ENCODE data around the gene HOXD13.

The HOXD13 gene

GRCh38 chr2:176091329-176092258, 927 bp upstream of the HOXD13 start:
- no peak overlapping the region for H3K4me3 ChIP-seq (ENCODE audit: low read length)
- peaks cover 70% of the 10 kb centered on the region for H3K27me3 ChIP-seq (ENCODE audit: insufficient read depth, low read length, poor library complexity)
- H3K9ac ChIP-seq (ENCODE audit: low read length): no peak overlapping the region
- H2BK120ac ChIP-seq (ENCODE audit: low read depth, low read length): no peak overlapping the region
- no peak overlapping the region for H3K4me2 ChIP-seq (ENCODE audit: low read length)
- no peak overlapping the region for H4K5ac ChIP-seq (ENCODE audit: low read length)
- no peak overlapping the region for H3K27ac ChIP-seq (ENCODE audit: low read depth, low read length)
- H2BK15ac ChIP-seq (replicated peaks; ENCODE audit: low read depth): no peak overlapping the region
- peak; percentile 37 for DNase-seq
- H3K23ac ChIP-seq (ENCODE audit: low read length): no peak overlapping the region
- H2BK5ac ChIP-seq (ENCODE audit: low read length): no peak overlapping the region
- H3K36me3 ChIP-seq (ENCODE audit: control insufficient read depth, insufficient read depth, low read length): no peaks in the 10 kb centered on the region
- peaks cover 6% of the 10 kb centered on the region for H3K4me1 ChIP-seq (ENCODE audit: control insufficient read depth, low read depth, low read length)
- H3K79me2 ChIP-seq (ENCODE audit: control insufficient read depth, insufficient read depth, low read length): no peaks in the 10 kb centered on the region
- no peaks in the 10 kb centered on the region for H3K79me1 ChIP-seq (ENCODE audit: low read length)
- H3K18ac ChIP-seq (ENCODE audit: low read length): no peak overlapping the region
- H3K56ac ChIP-seq (ENCODE audit: low read length): no peak overlapping the region
- WGBS (ENCODE audit: extremely low coverage, insufficient coverage, low lambda C conversion rate): no CpG with 5 or more reads among the region's 31 CpGs
- H3K4ac ChIP-seq (ENCODE audit: low read depth, low read length): no peak overlapping the region
- no peak overlapping the region for H2AK5ac ChIP-seq (ENCODE audit: low read length)
- H4K8ac ChIP-seq (ENCODE audit: low read depth, low read length): no peak overlapping the region

DNA sequence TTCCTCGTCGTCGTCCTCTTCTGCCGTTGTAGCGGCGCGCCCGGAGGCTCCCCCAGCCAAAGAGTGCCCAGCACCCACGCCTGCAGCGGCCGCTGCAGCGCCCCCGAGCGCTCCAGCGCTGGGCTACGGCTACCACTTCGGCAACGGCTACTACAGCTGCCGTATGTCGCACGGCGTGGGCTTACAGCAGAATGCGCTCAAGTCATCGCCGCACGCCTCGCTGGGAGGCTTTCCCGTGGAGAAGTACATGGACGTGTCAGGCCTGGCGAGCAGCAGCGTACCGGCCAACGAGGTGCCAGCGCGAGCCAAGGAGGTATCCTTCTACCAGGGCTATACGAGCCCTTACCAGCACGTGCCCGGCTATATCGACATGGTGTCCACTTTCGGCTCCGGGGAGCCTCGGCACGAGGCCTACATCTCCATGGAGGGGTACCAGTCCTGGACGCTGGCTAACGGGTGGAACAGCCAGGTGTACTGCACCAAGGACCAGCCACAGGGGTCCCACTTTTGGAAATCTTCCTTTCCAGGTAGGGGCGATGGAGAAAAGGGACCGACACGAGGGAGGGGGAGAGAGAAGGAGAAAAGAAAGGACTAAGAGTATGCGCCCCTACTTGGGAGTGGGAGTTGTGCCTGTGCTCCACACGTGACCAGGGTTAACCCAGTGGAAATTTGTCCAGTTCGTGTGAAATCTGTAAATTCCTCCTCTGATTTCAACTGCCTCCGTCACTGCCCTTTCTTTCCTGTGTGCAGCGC, 800 bp downstream of the HOXD13 start:
- WGBS (ENCODE audit: extremely low coverage, insufficient coverage, low lambda C conversion rate): no CpG with 5 or more reads among the region's 53 CpGs
- no peak overlapping the region for H2BK5ac ChIP-seq (ENCODE audit: low read length)
- peaks cover 64% of the 10 kb centered on the region for H3K27me3 ChIP-seq (ENCODE audit: insufficient read depth, low read length, poor library complexity)
- H2AK5ac ChIP-seq (ENCODE audit: low read length): no peak overlapping the region
- peaks cover 7% of the 10 kb centered on the region for H3K4me1 ChIP-seq (ENCODE audit: control insufficient read depth, low read depth, low read length)
- H3K79me1 ChIP-seq (ENCODE audit: low read length): no peaks in the 10 kb centered on the region
- H3K4ac ChIP-seq (ENCODE audit: low read depth, low read length): no peak overlapping the region
- peak overlapping the region; percentile 54 for H3K23ac ChIP-seq (ENCODE audit: low read length)
- H3K9ac ChIP-seq (ENCODE audit: low read length): peak overlapping the region; percentile 24
- peak overlapping the region; percentile 60 for H3K4me2 ChIP-seq (ENCODE audit: low read length)
- peak overlapping the region; percentile 56 for H3K56ac ChIP-seq (ENCODE audit: low read length)
- no peak overlapping the region for H2BK120ac ChIP-seq (ENCODE audit: low read depth, low read length)
- peak; percentile 48 for DNase-seq
- no peak overlapping the region for H4K5ac ChIP-seq (ENCODE audit: low read length)
- H4K8ac ChIP-seq (ENCODE audit: low read depth, low read length): no peak overlapping the region
- no peaks in the 10 kb centered on the region for H3K79me2 ChIP-seq (ENCODE audit: control insufficient read depth, insufficient read depth, low read length)
- H3K18ac ChIP-seq (ENCODE audit: low read length): no peak overlapping the region
- H3K27ac ChIP-seq (ENCODE audit: low read depth, low read length): no peak overlapping the region
- H3K36me3 ChIP-seq (ENCODE audit: control insufficient read depth, insufficient read depth, low read length): no peaks in the 10 kb centered on the region
- H3K4me3 ChIP-seq (ENCODE audit: low read length): no peak overlapping the region
- H2BK15ac ChIP-seq (replicated peaks; ENCODE audit: low read depth): no peak overlapping the region

- Histone ChIP-seq H3K27me3 (ENCODE audit: insufficient read depth, low read length, poor library complexity) (peaks cover 66% of the 10 kb centered on the region), H2AK5ac (ENCODE audit: low read length) (no peak overlapping the region), H3K79me1 (ENCODE audit: low read length) (no peaks in the 10 kb centered on the region), H2BK5ac (ENCODE audit: low read length) (no peak overlapping the region), H3K4ac (ENCODE audit: low read depth, low read length) (no peak overlapping the region), H3K4me3 (ENCODE audit: low read length) (no peak overlapping the region), H2BK120ac (ENCODE audit: low read depth, low read length) (no peak overlapping the region), H3K18ac (ENCODE audit: low read length) (no peak overlapping the region), H3K79me2 (ENCODE audit: control insufficient read depth, insufficient read depth, low read length) (no peaks in the 10 kb centered on the region), H4K8ac (ENCODE audit: low read depth, low read length) (no peak overlapping the region), H3K27ac (ENCODE audit: low read depth, low read length) (no peak overlapping the region), H3K56ac (ENCODE audit: low read length) (no peak overlapping the region), H3K4me1 (ENCODE audit: control insufficient read depth, low read depth, low read length) (peaks cover 7% of the 10 kb centered on the region), H4K5ac (ENCODE audit: low read length) (no peak overlapping the region), H3K36me3 (ENCODE audit: control insufficient read depth, insufficient read depth, low read length) (no peaks in the 10 kb centered on the region), H3K4me2 (ENCODE audit: low read length) (no peak overlapping the region), H3K23ac (ENCODE audit: low read length) (peak overlapping the region; percentile 18), H2BK15ac (replicated peaks; ENCODE audit: low read depth) (no peak overlapping the region), H3K9ac (ENCODE audit: low read length) (no peak overlapping the region)
- no CpG with 5 or more reads among the region's 8 CpGs for WGBS (ENCODE audit: extremely low coverage, insufficient coverage, low lambda C conversion rate)
- DNase-seq: no peak
Measured at GRCh38 chr2:176093898-176094249, 1.4 kb downstream of the HOXD13 start.

DNA sequence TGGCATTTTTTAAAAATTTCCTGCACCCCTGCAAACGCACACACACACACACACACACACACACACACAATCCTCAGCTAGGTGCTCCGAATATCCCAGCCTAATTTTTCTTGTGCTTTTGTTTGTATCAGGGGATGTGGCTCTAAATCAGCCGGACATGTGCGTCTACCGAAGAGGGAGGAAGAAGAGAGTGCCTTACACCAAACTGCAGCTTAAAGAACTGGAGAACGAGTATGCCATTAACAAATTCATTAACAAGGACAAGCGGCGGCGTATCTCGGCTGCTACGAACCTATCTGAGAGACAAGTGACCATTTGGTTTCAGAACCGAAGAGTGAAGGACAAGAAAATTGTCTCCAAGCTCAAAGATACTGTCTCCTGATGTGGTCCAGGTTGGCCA, 1.8 kb downstream of the HOXD13 start:
- H3K56ac ChIP-seq (ENCODE audit: low read length): no peak overlapping the region
- no peak overlapping the region for H3K4me3 ChIP-seq (ENCODE audit: low read length)
- H2BK120ac ChIP-seq (ENCODE audit: low read depth, low read length): no peak overlapping the region
- DNase-seq: no peak
- H4K8ac ChIP-seq (ENCODE audit: low read depth, low read length): no peak overlapping the region
- H3K9ac ChIP-seq (ENCODE audit: low read length): no peak overlapping the region
- no peak overlapping the region for H3K23ac ChIP-seq (ENCODE audit: low read length)
- H3K79me2 ChIP-seq (ENCODE audit: control insufficient read depth, insufficient read depth, low read length): no peaks in the 10 kb centered on the region
- H2BK15ac ChIP-seq (replicated peaks; ENCODE audit: low read depth): no peak overlapping the region
- H3K4me1 ChIP-seq (ENCODE audit: control insufficient read depth, low read depth, low read length): peaks cover 7% of the 10 kb centered on the region
- no peak overlapping the region for H3K27ac ChIP-seq (ENCODE audit: low read depth, low read length)
- H2AK5ac ChIP-seq (ENCODE audit: low read length): no peak overlapping the region
- H4K5ac ChIP-seq (ENCODE audit: low read length): no peak overlapping the region
- no peak overlapping the region for H2BK5ac ChIP-seq (ENCODE audit: low read length)
- no peaks in the 10 kb centered on the region for H3K79me1 ChIP-seq (ENCODE audit: low read length)
- no peaks in the 10 kb centered on the region for H3K36me3 ChIP-seq (ENCODE audit: control insufficient read depth, insufficient read depth, low read length)
- no peak overlapping the region for H3K4ac ChIP-seq (ENCODE audit: low read depth, low read length)
- no peak overlapping the region for H3K18ac ChIP-seq (ENCODE audit: low read length)
- H3K4me2 ChIP-seq (ENCODE audit: low read length): no peak overlapping the region
- no CpG with 5 or more reads among the region's 12 CpGs for WGBS (ENCODE audit: extremely low coverage, insufficient coverage, low lambda C conversion rate)
- peaks cover 66% of the 10 kb centered on the region for H3K27me3 ChIP-seq (ENCODE audit: insufficient read depth, low read length, poor library complexity)

DNA sequence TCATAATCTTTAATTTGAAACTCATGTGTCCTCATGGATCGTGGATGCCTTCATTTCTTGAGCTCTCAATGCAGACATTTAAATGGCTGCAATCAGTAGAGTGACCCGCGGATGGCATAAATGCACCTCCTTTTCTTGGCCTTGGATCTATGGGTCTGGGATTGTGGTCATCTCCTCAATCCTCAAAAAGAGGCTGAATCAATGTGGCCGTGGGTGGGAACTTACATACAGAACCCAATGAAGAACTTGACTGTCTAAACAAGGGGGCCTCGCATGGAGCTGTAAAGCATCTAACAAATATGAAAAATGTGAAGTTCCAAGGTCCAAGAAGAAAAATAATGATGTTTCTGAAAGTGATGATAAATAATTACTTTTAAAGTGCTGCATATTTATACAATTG, 2.9 kb downstream of the HOXD13 start:
- Histone ChIP-seq H3K4me3 (ENCODE audit: low read length) (no peak overlapping the region), H3K79me2 (ENCODE audit: control insufficient read depth, insufficient read depth, low read length) (no peaks in the 10 kb centered on the region), H3K4me1 (ENCODE audit: control insufficient read depth, low read depth, low read length) (peaks cover 7% of the 10 kb centered on the region), H3K36me3 (ENCODE audit: control insufficient read depth, insufficient read depth, low read length) (no peaks in the 10 kb centered on the region), H2BK5ac (ENCODE audit: low read length) (no peak overlapping the region), H4K5ac (ENCODE audit: low read length) (no peak overlapping the region), H3K27ac (ENCODE audit: low read depth, low read length) (no peak overlapping the region), H3K79me1 (ENCODE audit: low read length) (no peaks in the 10 kb centered on the region), H3K23ac (ENCODE audit: low read length) (no peak overlapping the region), H3K9ac (ENCODE audit: low read length) (no peak overlapping the region), H4K8ac (ENCODE audit: low read depth, low read length) (no peak overlapping the region), H2AK5ac (ENCODE audit: low read length) (no peak overlapping the region), H3K4ac (ENCODE audit: low read depth, low read length) (no peak overlapping the region), H3K4me2 (ENCODE audit: low read length) (no peak overlapping the region), H2BK15ac (replicated peaks; ENCODE audit: low read depth) (no peak overlapping the region), H3K56ac (ENCODE audit: low read length) (no peak overlapping the region), H3K27me3 (ENCODE audit: insufficient read depth, low read length, poor library complexity) (peaks cover 67% of the 10 kb centered on the region), H3K18ac (ENCODE audit: low read length) (no peak overlapping the region), H2BK120ac (ENCODE audit: low read depth, low read length) (no peak overlapping the region)
- no peak for DNase-seq
- WGBS (ENCODE audit: extremely low coverage, insufficient coverage, low lambda C conversion rate): no CpG with 5 or more reads among the region's 5 CpGs
